Nephron (organoid): Measurements from ENCODE around the gene OSBPL3.

Experiments
- H3K27ac Mint-ChIP-seq, 3 experiments: 2 replicates each; pipeline ENCODE4 v1.8.0; 2020; ENCODE audit warnings: mixed read lengths in 3 of 3, mild to moderate bottlenecking in 2 of 3, moderate library complexity in 1 of 3
- H3K27me3 Mint-ChIP-seq: 2 replicates; pipeline ENCODE4 v1.8.0; 2021; ENCODE audit warnings: low read depth, mild to moderate bottlenecking, moderate library complexity, mixed read lengths
- H3K36me3 Mint-ChIP-seq: 2 replicates; pipeline ENCODE4 v1.8.0; 2020; ENCODE audit warnings: low read depth, mixed read lengths
- H3K4me1 Mint-ChIP-seq: 2 replicates; pipeline ENCODE4 v1.8.0; 2020; ENCODE audit warnings: mixed read lengths
- H3K4me3 Mint-ChIP-seq, 3 experiments: 2 replicates each; pipeline ENCODE4 v1.8.0; 2020; ENCODE audit warnings: mild to moderate bottlenecking in 3 of 3, mixed read lengths in 3 of 3, moderate library complexity in 2 of 3
- H3K9me3 Mint-ChIP-seq: 2 replicates; pipeline ENCODE4 v1.8.0; 2020; ENCODE audit warnings: mixed read lengths
- TF ChIP-seq, protein P1 (sequence below), 3 experiments: fragments of 200-600 bp; sonication (generic); IDR thresholded peaks; one replicate each; pipeline ENCODE4 v1.5.0; 2021; ENCODE audit warnings: antibody characterized with exemption in 3 of 3; ENCODE audit not compliant: unreplicated experiment in 3 of 3

OSBPL3 gene

DNA sequence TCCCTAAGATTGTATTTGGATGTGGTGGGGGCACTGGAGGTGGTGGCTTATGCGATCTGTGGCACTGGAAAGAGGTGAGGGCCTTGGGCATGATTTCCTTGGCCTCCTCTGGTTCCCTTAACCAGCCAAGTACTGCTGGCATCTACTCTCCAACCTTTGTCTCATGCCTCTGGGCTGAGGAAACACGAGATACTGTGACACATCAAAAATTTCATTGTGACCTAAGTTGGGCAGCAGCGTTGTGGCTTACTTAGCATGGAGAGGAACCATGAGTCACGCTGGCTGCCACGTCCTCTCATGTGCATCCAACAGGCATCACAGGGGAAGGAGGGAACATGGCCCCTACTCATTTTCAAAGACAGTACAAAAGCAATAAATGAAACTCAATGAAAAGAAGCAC is 193.0 kb downstream of the OSBPL3 start:
- Mint-ChIP-seq H3K4me3 (no peak overlapping the region), H3K9me3 (peaks cover 15% of the 10 kb centered on the region), H3K27me3 (no peaks in the 10 kb centered on the region), H3K36me3 (no peaks in the 10 kb centered on the region), H3K27ac (no peak overlapping the region), H3K4me1 (no peaks in the 10 kb centered on the region)
- TF ChIP-seq, protein P1, sequence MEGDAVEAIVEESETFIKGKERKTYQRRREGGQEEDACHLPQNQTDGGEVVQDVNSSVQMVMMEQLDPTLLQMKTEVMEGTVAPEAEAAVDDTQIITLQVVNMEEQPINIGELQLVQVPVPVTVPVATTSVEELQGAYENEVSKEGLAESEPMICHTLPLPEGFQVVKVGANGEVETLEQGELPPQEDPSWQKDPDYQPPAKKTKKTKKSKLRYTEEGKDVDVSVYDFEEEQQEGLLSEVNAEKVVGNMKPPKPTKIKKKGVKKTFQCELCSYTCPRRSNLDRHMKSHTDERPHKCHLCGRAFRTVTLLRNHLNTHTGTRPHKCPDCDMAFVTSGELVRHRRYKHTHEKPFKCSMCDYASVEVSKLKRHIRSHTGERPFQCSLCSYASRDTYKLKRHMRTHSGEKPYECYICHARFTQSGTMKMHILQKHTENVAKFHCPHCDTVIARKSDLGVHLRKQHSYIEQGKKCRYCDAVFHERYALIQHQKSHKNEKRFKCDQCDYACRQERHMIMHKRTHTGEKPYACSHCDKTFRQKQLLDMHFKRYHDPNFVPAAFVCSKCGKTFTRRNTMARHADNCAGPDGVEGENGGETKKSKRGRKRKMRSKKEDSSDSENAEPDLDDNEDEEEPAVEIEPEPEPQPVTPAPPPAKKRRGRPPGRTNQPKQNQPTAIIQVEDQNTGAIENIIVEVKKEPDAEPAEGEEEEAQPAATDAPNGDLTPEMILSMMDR (IDR thresholded peaks at IDR 0.05; ENCODE audit: unreplicated experiment in 3 of 3) = no peak

DNA sequence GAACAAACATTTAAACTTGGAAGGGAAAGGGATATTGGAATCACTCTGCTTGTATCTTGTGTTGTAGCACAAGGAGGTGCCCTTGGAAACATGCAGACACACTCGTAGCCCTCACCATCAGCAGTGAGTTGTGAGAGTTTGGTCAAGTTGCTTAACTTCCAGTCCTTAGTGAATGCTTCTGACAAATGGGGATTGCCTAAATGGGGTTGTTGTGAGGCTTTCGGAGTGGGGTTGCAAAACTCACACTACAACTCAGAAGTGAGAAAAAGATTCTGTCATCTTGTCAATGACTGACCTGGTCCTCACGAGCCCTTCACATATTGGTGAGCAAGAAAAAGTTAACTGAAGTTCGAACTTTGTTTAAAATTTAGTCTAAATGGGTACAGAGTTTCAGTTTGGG is 193.7 kb downstream of the OSBPL3 start:
- TF ChIP-seq, protein P1 (IDR thresholded peaks at IDR 0.05; ENCODE audit: unreplicated experiment in 3 of 3) = no peak
- Mint-ChIP-seq H3K36me3 (no peaks in the 10 kb centered on the region), H3K27me3 (no peaks in the 10 kb centered on the region), H3K4me3 (no peak overlapping the region), H3K27ac (no peak overlapping the region), H3K9me3 (peaks cover 15% of the 10 kb centered on the region), H3K4me1 (no peaks in the 10 kb centered on the region)

DNA sequence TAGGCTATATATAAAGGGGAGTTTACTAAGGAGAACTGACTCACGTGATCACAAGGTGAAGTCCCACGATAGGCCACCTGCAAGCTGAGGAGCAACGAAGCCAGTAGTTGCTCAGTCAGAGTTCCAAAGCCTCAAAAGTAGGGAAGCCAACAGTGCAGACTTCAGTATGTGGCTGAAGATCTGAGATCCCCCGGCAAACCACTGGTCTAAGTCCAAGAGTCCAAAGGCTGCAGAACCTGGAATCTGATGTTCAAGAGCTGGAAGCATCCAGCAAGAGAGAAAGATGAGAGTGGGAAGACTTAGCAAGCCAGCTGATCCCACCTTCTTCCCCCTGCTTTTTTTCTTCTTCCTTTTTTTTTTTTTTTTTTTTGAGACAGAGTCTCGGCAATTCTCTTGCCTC is 195.7 kb downstream of the OSBPL3 start:
- Mint-ChIP-seq H3K4me3 (no peak overlapping the region), H3K36me3 (no peaks in the 10 kb centered on the region), H3K27ac (no peak overlapping the region), H3K4me1 (no peaks in the 10 kb centered on the region), H3K9me3 (peaks cover 14% of the 10 kb centered on the region), H3K27me3 (no peaks in the 10 kb centered on the region)
- TF ChIP-seq, protein P1 (IDR thresholded peaks at IDR 0.05; ENCODE audit: unreplicated experiment in 3 of 3) = no peak

DNA sequence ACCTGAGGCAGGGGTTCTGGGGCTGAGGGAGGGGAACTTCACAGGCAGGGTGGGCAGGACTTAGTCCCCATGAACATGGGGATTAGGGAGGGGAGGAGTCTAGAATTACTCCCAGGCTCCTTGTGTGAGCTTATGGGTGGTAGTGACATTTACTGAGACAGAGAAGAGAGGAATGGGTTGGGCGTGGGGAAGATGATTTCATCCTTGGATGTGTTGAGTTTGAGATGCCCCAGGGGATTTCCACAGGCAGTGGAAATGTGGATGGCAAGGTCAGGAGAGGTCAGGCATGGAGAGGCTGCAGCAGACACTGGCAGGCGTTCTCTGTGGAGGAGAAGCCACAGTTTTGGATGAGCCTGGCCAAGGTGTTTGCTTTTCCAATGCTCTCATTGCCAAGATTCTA is 196.3 kb downstream of the OSBPL3 start:
- no peaks in the 10 kb centered on the region for H3K4me1 Mint-ChIP-seq
- TF ChIP-seq, protein P1 (IDR thresholded peaks at IDR 0.05; ENCODE audit: unreplicated experiment in 3 of 3) = no peak
- H3K27me3 Mint-ChIP-seq = no peaks in the 10 kb centered on the region
- H3K9me3 Mint-ChIP-seq = peaks cover 8% of the 10 kb centered on the region
- H3K4me3 Mint-ChIP-seq = no peak overlapping the region
- no peaks in the 10 kb centered on the region for H3K36me3 Mint-ChIP-seq
- no peak overlapping the region for H3K27ac Mint-ChIP-seq

DNA sequence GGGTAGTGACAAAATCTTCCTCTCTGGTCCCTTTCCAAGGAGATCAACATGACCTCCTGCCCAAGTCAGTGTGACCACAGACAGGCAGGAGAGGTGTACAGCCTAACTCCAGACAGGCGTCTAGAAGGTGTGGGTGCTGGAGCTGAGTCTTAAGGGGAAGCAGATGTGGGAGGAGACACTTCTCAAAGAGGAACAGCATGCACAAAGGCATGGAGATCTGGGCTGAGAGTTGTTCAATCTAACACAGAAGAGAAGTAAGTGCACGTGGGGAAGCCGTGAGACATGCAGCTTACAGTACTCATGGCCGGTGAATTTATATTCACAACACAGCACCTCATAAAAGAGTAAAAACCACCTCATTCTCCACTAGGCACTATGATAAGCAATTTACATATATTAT is 198.9 kb downstream of the OSBPL3 start:
- TF ChIP-seq, protein P1 (IDR thresholded peaks at IDR 0.05; ENCODE audit: unreplicated experiment in 3 of 3) = no peak
- peaks cover 3% of the 10 kb centered on the region for H3K9me3 Mint-ChIP-seq
- no peaks in the 10 kb centered on the region for H3K36me3 Mint-ChIP-seq
- H3K27me3 Mint-ChIP-seq = no peaks in the 10 kb centered on the region
- no peak overlapping the region for H3K27ac Mint-ChIP-seq
- H3K4me1 Mint-ChIP-seq = peaks cover 5% of the 10 kb centered on the region
- H3K4me3 Mint-ChIP-seq = no peak overlapping the region

DNA sequence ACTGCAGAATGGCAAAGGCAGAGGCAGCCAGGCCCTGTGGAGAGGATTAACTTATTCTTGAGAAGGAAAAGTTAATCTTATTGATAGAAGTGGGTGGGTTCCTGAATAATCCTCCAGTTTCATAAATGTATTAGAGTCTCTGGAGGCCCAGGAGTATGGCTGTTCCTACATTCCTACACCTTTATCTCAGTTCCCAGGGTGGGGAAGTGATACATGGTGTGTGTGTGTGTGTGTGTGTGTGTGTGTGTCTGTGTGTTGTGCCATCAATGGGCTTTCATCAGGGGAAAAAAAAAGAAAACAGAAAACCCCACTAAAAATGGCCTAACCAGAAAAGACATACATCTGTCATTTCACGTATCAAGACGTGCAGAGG is 200.7 kb downstream of the OSBPL3 start:
- TF ChIP-seq, protein P1 (IDR thresholded peaks at IDR 0.05; ENCODE audit: unreplicated experiment in 3 of 3) = no peak
- H3K27me3 Mint-ChIP-seq = no peaks in the 10 kb centered on the region
- no peaks in the 10 kb centered on the region for H3K36me3 Mint-ChIP-seq
- H3K27ac Mint-ChIP-seq = no peak overlapping the region
- no peaks in the 10 kb centered on the region for H3K9me3 Mint-ChIP-seq
- peaks cover 5% of the 10 kb centered on the region for H3K4me1 Mint-ChIP-seq
- H3K4me3 Mint-ChIP-seq = no peak overlapping the region
